ENCODE results near the gene ETV4. TPM values are rescaled to one million over a fixed set of nuclear protein-coding genes. Genes with fewer than 3 reads are reported as not detected.

Gene ETV4
- total and polyA plus RNA-seq, 2 of the 13 experiments (the other 11 are each of a cell fraction or from before 2014, with no cell fraction given): 128 to 330 TPM

- TF ChIP-seq FOXK2 (IDR thresholded peaks at IDR 0.05) (peak; percentile 50; the same call in 1 of the 2 replicates), CHCHD3 (CRISPR knock-in tag; IDR thresholded peaks at IDR 0.05) (no peak), HNF1A (IDR thresholded peaks at IDR 0.05; ENCODE audit: low read depth) (no peak), HNF1A (CRISPR knock-in tag; IDR thresholded peaks at IDR 0.05; ENCODE audit: borderline replicate concordance) (peak; percentile 69; the same call in 1 of the 2 replicates), RXRB (CRISPR knock-in tag; IDR thresholded peaks at IDR 0.05; ENCODE audit: borderline replicate concordance) (peak; percentile 96), ZNF337 (CRISPR knock-in tag; IDR thresholded peaks at IDR 0.05; ENCODE audit: borderline replicate concordance, low read depth) (no peak), ZNF329 (CRISPR knock-in tag; IDR thresholded peaks at IDR 0.05; ENCODE audit: low read depth) (no peak), NFIB (CRISPR knock-in tag; IDR thresholded peaks at IDR 0.05; ENCODE audit: borderline replicate concordance) (no peak), KDM2A (CRISPR knock-in tag; IDR thresholded peaks at IDR 0.05; ENCODE audit: borderline replicate concordance, low read depth) (no peak), BORCS8-MEF2B (CRISPR knock-in tag; IDR thresholded peaks at IDR 0.05) (no peak)
- TF ChIP-seq, protein P1, sequence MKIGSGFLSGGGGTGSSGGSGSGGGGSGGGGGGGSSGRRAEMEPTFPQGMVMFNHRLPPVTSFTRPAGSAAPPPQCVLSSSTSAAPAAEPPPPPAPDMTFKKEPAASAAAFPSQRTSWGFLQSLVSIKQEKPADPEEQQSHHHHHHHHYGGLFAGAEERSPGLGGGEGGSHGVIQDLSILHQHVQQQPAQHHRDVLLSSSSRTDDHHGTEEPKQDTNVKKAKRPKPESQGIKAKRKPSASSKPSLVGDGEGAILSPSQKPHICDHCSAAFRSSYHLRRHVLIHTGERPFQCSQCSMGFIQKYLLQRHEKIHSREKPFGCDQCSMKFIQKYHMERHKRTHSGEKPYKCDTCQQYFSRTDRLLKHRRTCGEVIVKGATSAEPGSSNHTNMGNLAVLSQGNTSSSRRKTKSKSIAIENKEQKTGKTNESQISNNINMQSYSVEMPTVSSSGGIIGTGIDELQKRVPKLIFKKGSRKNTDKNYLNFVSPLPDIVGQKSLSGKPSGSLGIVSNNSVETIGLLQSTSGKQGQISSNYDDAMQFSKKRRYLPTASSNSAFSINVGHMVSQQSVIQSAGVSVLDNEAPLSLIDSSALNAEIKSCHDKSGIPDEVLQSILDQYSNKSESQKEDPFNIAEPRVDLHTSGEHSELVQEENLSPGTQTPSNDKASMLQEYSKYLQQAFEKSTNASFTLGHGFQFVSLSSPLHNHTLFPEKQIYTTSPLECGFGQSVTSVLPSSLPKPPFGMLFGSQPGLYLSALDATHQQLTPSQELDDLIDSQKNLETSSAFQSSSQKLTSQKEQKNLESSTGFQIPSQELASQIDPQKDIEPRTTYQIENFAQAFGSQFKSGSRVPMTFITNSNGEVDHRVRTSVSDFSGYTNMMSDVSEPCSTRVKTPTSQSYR (CRISPR knock-in tag; IDR thresholded peaks at IDR 0.05; ENCODE audit: borderline replicate concordance): peak; percentile 7; the same call in 1 of the 2 replicates
- TF ChIP-seq, protein P2, sequence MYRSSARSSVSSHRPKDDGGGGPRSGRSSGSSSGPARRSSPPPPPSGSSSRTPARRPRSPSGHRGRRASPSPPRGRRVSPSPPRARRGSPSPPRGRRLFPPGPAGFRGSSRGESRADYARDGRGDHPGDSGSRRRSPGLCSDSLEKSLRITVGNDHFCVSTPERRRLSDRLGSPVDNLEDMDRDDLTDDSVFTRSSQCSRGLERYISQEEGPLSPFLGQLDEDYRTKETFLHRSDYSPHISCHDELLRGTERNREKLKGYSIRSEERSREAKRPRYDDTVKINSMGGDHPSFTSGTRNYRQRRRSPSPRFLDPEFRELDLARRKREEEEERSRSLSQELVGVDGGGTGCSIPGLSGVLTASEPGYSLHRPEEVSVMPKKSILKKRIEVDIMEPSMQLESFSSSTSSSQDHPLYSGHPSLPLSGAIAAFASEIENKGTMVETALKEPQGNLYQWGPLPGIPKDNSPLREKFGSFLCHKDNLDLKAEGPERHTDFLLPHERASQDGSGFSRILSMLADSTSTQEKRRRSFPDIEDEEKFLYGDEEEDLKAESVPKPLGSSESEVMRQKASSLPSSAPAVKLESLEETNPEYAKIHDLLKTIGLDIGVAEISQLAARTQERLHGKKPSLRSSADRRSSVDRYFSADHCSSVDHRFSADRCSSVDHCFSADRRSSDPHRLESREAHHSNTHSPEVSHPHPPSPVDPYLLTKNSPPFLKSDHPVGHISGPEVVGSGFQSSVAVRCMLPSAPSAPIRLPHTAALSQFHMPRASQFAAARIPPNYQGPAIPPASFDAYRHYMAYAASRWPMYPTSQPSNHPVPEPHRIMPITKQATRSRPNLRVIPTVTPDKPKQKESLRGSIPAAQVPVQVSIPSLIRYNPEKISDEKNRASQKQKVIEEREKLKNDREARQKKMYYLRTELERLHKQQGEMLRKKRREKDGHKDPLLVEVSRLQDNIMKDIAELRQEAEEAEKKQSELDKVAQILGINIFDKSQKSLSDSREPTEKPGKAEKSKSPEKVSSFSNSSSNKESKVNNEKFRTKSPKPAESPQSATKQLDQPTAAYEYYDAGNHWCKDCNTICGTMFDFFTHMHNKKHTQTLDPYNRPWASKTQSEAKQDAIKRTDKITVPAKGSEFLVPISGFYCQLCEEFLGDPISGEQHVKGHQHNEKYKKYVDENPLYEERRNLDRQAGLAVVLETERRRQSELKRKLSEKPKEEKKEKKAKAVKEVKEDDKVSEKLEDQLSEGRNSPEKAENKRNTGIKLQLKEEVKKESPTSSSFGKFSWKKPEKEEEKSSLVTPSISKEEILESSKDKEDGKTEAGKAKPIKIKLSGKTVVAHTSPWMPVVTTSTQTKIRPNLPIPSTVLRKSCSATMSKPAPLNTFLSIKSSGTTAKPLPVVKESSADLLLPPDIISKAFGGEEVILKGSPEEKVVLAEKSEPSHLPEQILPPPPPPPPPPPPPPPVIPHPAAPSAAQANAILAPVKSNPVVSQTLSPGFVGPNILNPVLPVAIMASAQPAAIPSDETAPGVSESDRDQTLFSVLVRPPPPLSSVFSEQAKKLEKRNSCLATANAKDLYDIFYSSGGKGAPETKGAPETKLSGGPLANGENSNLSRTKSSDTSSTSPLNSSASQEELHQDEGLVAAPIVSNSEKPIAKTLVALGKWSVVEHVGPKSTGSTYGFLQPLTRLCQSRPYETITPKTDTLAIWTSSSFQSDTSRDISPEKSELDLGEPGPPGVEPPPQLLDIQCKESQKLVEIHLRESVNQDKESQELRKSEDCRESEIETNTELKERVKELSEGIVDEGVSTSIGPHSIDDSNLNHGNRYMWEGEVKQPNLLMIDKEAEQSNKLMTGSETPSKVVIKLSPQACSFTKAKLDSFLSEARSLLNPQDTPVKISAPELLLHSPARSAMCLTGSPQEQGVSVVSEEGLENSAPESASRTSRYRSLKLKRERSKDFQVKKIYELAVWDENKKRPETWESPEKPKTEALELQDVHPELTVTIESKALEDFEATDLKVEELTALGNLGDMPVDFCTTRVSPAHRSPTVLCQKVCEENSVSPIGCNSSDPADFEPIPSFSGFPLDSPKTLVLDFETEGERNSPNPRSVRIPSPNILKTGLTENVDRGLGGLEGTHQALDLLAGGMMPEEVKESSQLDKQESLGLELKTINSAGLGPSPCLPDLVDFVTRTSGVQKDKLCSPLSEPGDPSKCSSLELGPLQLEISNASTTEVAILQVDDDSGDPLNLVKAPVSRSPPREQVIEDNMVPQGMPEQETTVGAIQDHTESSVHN (CRISPR knock-in tag; IDR thresholded peaks at IDR 0.05): no peak
Measured at GRCh38 chr17:43584666-43585102, 38.5 kb upstream of the ETV4 start (continued).
